ENCODE measurements around the gene PLEKHG4.

DNA sequence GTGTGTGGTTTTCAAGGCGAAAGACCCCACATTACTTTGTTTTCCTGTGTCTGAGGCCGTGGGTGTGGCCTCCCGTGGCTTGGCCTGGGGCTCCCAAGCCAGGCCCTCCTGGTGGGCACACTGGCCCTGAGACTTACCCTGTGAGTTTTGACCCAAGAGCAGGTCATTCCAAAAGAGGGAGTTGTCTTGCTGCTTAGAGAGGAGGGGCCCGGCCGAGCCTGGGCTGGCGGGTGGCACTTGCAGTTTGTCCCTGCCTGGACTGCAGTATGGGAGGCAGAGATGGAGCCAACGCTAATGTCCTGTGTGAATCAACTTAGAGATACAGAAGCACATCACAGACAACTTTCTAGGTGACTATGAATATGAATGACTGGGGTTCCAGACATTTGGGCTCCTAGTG, 22.7 kb downstream of the PLEKHG4 start:
- TF ChIP-seq POLR2AphosphoS5 (IDR thresholded peaks at IDR 0.05; ENCODE audit: low read depth, low read length): no peak
- no peak for TF ChIP-seq POLR2A (IDR thresholded peaks at IDR 0.05; ENCODE audit: low read depth, low read length)
- TF ChIP-seq TAF1 (IDR thresholded peaks at IDR 0.05; ENCODE audit: borderline replicate concordance, low read depth, low read length): no peak

Measured in GM12892 (cell line).